Activated CD8-positive, alpha-beta memory T cell treated with anti-CD3 and anti-CD28 coated beads, Interleukin-2, amount 50 U/mL, for 24 hours (primary cell): ENCODE results near the gene NTNG2.
A peak's percentile ranks its signal among the peaks of the same experiment; 100 is the strongest.

Source experiments
- DNase-seq: peaks from one replicate; pipeline ENCODE4 v3.0.0-alpha.2; 2020; ENCODE audit errors: extremely low read depth

Gene NTNG2

GRCh38 chr9:132236662-132237311 lies 74.9 kb downstream of the NTNG2 start:
- DNase-seq, result no peak

GRCh38 chr9:132237481-132237880 lies 75.6 kb downstream of the NTNG2 start:
- no peak for DNase-seq

GRCh38 chr9:132238026-132238972 lies 76.4 kb downstream of the NTNG2 start:
- no peak for DNase-seq

DNA sequence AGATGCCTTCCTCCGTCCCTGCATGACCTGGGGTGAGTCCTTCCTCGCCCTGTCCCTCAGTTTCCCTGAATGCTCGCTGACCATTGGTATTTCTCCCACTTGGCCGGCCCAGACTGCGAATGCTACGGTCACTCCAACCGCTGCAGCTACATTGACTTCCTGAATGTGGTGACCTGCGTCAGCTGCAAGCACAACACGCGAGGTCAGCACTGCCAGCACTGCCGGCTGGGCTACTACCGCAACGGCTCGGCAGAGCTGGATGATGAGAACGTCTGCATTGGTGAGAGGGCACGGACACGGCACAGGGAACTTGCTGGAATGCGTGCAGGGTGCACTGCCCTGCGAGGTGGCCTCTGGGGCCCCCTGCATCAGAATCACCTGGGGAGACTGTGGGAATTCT lies 77.1 kb downstream of the NTNG2 start:
- DNase-seq, result no peak

- DNase-seq, result no peak
Observed at GRCh38 chr9:132239518-132239917, 77.7 kb downstream of the NTNG2 start.

- no peak for DNase-seq
Observed at GRCh38 chr9:132239999-132240840, 78.4 kb downstream of the NTNG2 start.

DNA sequence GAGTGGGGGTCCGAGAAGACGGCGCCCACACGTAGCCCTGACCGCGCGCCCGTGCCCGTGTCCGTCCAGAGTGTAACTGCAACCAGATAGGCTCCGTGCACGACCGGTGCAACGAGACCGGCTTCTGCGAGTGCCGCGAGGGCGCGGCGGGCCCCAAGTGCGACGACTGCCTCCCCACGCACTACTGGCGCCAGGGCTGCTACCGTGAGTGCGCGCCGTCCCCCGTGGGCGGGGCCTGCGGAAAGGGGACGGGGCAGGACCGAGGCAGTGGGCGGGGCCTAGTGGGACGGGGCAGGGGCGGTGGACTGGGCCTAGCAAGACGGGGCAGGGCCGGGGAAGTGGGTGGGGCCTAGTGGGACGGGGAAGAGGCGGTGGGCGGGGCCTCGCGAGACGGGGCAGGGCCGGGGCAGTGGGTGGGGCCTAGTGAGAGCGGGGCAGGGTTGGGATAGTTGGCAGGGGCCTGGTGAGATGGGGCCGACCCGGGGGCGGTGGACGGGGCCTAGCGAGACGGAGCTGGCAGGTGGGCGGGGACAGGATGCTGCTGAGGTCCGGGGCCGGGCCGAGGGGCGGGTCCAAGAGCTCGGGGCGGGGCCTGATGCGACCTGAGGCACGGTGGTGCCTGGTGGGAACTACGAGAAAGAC lies 79.1 kb downstream of the NTNG2 start:
- peak; percentile 94 for DNase-seq

- DNase-seq, result no peak
Observed at GRCh38 chr9:132241483-132241839, 79.6 kb downstream of the NTNG2 start.

GRCh38 chr9:132241840-132242620 lies 80.2 kb downstream of the NTNG2 start:
- DNase-seq, result no peak

- no peak for DNase-seq
Observed at GRCh38 chr9:132242621-132243155, 80.8 kb downstream of the NTNG2 start.

DNA sequence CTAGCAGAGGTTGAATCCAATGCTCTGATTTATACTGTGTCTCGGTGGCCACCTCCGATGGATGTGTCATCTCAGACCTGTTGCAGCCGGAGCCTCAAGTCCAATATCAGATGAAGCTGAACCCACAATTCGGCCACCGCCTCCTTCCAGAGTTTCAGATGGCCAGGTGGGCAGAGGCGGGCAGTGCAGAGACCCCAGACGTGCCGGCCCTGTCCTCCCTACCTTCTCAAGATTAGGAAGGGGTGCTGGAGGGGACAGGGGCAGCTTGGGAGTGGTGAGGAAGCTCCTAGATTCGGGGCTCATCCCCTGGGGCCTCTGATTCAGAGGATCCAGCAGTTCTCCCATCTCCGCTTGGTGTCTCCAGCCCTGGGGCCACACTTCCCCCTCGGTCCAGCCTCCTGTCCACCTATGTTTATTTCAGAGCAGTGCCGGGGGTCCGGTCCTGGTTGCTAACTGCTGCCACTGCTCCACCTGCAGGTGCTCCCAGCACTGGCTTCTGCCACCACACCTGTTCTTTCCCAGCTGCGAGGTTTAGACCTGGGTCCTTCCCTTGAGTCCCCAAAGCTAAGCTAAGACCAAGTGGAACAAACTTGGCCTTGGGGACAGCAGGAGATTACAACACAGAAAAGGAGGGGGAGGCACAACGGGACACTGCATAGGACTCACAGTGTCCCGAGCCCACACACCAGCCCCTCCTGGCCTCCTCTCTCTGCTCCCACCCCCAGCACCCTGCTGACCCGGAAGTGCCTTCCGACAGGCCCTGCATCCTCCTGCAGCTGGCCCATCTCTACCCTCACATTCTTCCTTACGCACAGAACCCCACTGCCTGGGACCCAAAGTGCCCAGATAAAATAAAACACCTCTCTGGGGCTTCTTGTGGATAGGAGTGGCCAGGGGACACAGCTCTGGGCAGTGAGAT lies 81.6 kb downstream of the NTNG2 start:
- DNase-seq, result no peak

DNA sequence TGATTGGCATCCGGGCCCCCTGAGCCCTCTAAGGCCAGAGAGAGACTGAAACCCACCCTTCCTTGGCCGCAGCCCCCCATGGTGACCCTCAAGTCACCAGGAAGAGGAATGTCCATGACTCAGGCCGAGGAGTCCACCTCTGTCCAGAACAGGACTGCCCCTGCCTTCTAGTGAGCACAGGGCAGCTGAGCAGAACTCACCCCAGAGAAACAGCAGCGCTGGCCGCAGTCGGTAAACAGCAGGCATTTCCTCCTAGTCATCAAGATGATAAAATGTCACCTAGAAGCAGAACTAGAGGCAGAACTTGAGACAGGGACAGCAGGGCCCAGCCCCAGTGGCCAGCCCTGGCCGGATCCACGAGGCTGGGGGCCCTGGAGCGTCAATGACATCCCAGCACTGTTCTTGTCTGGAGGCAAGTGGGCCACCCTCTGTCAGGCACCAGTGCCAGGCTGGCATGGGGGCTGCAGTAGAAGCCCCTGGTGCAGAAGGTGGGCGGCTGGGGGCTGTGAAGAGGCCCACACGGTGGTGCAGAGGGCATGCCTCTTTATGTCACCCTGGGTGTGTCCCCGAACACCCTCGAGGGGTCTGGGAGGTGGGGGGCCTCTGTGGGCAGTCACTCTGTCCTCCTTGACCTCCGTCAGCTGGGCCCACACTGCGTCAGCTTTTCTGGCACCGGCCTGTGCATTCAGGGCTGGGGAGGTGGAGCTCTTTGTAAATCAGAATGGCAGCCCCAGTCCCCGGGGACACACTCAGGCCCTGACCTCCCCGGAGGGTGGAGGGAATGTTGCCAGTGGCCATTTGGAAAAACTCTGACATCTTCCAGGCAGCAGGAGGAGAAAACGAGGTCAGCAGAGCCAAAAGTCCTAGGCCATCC lies 83.0 kb downstream of the NTNG2 start:
- DNase-seq, result no peak

DNA sequence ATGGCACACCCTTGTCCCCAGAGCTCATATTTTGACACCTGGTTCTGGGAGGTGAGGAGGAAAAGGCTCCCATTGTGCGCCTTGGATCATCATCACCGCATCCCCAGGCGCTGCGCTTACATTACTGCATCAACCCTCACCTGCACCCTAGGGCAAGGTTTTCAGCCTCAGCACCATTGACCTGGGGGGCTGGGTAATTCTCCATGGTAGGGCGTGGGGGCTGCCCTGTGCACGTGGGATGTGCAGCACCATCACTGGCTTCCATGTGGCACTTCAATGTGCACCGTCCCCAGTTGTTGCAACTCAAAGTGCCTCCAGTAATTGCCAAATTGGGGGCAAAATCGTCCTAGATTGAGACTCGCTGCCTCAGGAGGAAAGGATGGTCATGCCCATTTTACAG lies 83.6 kb downstream of the NTNG2 start:
- no peak for DNase-seq

- no peak for DNase-seq
Observed at GRCh38 chr9:132247942-132248341, 86.1 kb downstream of the NTNG2 start.

DNA sequence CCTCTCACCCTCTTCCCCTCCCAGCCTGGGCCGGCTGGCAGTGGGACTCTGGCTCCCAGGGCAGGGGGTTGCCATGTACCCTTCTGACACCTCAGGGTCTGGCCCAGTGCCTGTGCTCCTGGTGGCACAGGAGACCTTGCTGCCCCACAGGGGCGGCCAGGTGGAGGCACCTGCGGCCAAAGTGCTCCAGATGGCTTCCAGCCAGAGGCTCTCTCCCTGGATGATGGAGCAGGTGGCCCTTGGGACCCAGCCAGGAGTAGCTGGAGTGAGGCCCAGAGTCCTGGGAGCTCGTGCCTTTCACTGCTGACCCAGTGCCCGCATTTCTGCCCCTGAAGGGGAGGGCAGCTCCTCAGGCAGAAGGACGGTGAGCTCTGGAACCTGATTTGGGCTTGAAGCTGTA lies 87.3 kb downstream of the NTNG2 start:
- DNase-seq, result no peak

DNA sequence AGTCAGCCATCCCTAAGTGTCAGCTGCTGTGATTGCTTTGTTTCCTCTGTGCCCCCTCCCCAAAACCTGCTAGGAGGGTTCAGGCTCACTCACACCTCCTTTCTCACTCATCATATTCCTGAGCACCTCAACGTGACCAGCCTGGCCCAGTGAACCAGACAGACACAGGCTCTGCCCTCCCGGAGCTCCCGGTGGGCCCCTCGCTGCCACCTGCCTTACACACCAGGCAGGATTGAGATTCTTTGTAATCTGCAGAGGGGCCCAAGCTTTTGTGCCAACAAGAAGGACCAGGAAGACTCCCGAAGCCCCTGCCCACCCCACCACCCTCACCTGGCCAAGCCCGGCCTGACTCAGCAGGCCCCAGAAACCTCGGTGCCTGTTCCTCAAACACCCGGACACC lies 87.8 kb downstream of the NTNG2 start:
- DNase-seq, result no peak

- DNase-seq, result no peak
Observed at GRCh38 chr9:132250324-132251262, 88.7 kb downstream of the NTNG2 start.

- DNase-seq, result no peak
Observed at GRCh38 chr9:132260846-132261245, 99.0 kb downstream of the NTNG2 start.
